ENCODE results near the gene PHLDB3. TPM values are rescaled to one million over a fixed set of nuclear protein-coding genes. Genes with fewer than 3 reads are reported as not detected.

Gene PHLDB3
- total RNA-seq, 1 experiment from 2014 or later: 8.5 TPM

- Mint-ChIP-seq H3K27me3 (ENCODE audit: low read depth) (peaks cover 39% of the 10 kb centered on the region), H3K9me3 (no peaks in the 10 kb centered on the region), H3K27ac (no peak overlapping the region), H3K4me3 (no peak overlapping the region), H3K36me3 (ENCODE audit: insufficient read depth in 1 of 3, low read depth in 3 of 3) (no peaks in the 10 kb centered on the region), H3K4me1 (peaks cover 11 to 12% of the 10 kb centered on the region in 2 experiments)
- H3K56ac ChIP-seq (ENCODE audit: insufficient read length, low read depth, low read length): no peak overlapping the region
- no peak overlapping the region for H2AK5ac ChIP-seq (ENCODE audit: insufficient read length, low read length)
- H4K20me1 ChIP-seq (ENCODE audit: control insufficient read depth, insufficient read depth, insufficient read length): no peaks in the 10 kb centered on the region
- TF ChIP-seq, protein P1, sequence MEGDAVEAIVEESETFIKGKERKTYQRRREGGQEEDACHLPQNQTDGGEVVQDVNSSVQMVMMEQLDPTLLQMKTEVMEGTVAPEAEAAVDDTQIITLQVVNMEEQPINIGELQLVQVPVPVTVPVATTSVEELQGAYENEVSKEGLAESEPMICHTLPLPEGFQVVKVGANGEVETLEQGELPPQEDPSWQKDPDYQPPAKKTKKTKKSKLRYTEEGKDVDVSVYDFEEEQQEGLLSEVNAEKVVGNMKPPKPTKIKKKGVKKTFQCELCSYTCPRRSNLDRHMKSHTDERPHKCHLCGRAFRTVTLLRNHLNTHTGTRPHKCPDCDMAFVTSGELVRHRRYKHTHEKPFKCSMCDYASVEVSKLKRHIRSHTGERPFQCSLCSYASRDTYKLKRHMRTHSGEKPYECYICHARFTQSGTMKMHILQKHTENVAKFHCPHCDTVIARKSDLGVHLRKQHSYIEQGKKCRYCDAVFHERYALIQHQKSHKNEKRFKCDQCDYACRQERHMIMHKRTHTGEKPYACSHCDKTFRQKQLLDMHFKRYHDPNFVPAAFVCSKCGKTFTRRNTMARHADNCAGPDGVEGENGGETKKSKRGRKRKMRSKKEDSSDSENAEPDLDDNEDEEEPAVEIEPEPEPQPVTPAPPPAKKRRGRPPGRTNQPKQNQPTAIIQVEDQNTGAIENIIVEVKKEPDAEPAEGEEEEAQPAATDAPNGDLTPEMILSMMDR (conservative IDR thresholded peaks at IDR 0.05): no peak
- H3K18ac ChIP-seq (ENCODE audit: insufficient read length, low read depth, low read length): no peak overlapping the region
- H3K4me2 ChIP-seq (ENCODE audit: insufficient read depth, insufficient read length, low read length): no peak overlapping the region
- H3K9me3 ChIP-seq (ENCODE audit: control insufficient read depth, low read depth, low read length): no peaks in the 10 kb centered on the region
- no peak overlapping the region for H2BK12ac ChIP-seq (ENCODE audit: insufficient read length, low read depth, low read length)
- no peak overlapping the region for H3K27ac ChIP-seq (ENCODE audit: insufficient read length, low read depth, low read length)
- H2BK20ac ChIP-seq (ENCODE audit: low read depth, low read length, poor library complexity, severe bottlenecking): no peak overlapping the region
- H3K23me2 ChIP-seq (ENCODE audit: insufficient read length, low read depth, low read length, poor library complexity, severe bottlenecking): peaks cover 7% of the 10 kb centered on the region
- no peak overlapping the region for H3K9ac ChIP-seq (ENCODE audit: extremely low read depth, insufficient read length, low read length)
- no peak overlapping the region for H3K23ac ChIP-seq (ENCODE audit: insufficient read length, low read depth, low read length)
- H3K79me1 ChIP-seq (ENCODE audit: insufficient read depth, low read depth, low read length, poor library complexity, severe bottlenecking): no peaks in the 10 kb centered on the region
- no peak overlapping the region for H4K5ac ChIP-seq (ENCODE audit: insufficient read length, low read depth, low read length)
- H3K27me3 ChIP-seq (ENCODE audit: insufficient read depth, low read length): no peaks in the 10 kb centered on the region; the same call in 1 of the 2 replicates
- H2AFZ ChIP-seq (ENCODE audit: low read length): no peak overlapping the region
- no peak overlapping the region for H2BK5ac ChIP-seq (ENCODE audit: insufficient read length, low read length)
- H3K4ac ChIP-seq (ENCODE audit: low read depth, low read length): no peak overlapping the region
- H2BK15ac ChIP-seq (ENCODE audit: low read depth, low read length): no peak overlapping the region
- no peak overlapping the region for H4K91ac ChIP-seq (ENCODE audit: insufficient read length, low read depth, low read length)
- H3K4me1 ChIP-seq (ENCODE audit: insufficient read depth, low read length): no peaks in the 10 kb centered on the region
- H4K8ac ChIP-seq (replicated peaks; ENCODE audit: insufficient read length, low read depth, low read length): no peak overlapping the region
- no peak overlapping the region for H3T11ph ChIP-seq (ENCODE audit: low read length)
- no peak overlapping the region for H2BK120ac ChIP-seq (ENCODE audit: low read depth, low read length, poor library complexity, severe bottlenecking)
- WGBS (ENCODE audit: extremely low coverage, insufficient read length, low lambda C conversion rate): no CpG with 5 or more reads among the region's 4 CpGs
- DNase-seq: no peak
- H3K79me2 ChIP-seq (ENCODE audit: insufficient read depth, low read length): no peaks in the 10 kb centered on the region
- H3K14ac ChIP-seq (ENCODE audit: insufficient read depth, low read length): no peak overlapping the region
Measured at GRCh38 chr19:43468354-43469159, 36.0 kb downstream of the PHLDB3 start.
